ENCODE data around the gene CTNND2. TPM values are rescaled to one million over a fixed set of nuclear protein-coding genes. Genes with fewer than 3 reads are reported as not detected.

The CTNND2 gene
- total and polyA plus RNA-seq, 4 donors, result 0.30 to 2.2 (median 0.71) TPM

GRCh38 chr5:11385901-11386293, 518.3 kb downstream of the CTNND2 start:
- peaks cover 0 to 4% (median 0%) of the 10 kb centered on the region in 4 donors for H3K9me3 ChIP-seq (ENCODE audit: control insufficient read depth in 4 of 4, insufficient read depth in 3 of 4, low read length in 3 of 4)
- TF ChIP-seq CTCF (IDR thresholded peaks at IDR 0.05; ENCODE audit: control extremely low read depth, extremely low read depth), result no peak
- peaks cover 3 to 36% (median 27%) of the 10 kb centered on the region in 3 donors for H3K27me3 ChIP-seq (ENCODE audit: control insufficient read depth in 3 of 3, insufficient read depth in 3 of 3, low read length in 2 of 3)
- H3K9ac ChIP-seq (ENCODE audit: insufficient read depth in 1 of 2, low read length in 2 of 2), result no peak overlapping the region
- ATAC-seq (ENCODE audit: insufficient read depth, low FRiP score) (no peak), DNase-seq (no peak)
- no peaks in the 10 kb centered on the region for H3K36me3 ChIP-seq (ENCODE audit: control insufficient read depth in 4 of 4, insufficient read depth in 4 of 4, low read length in 4 of 4)
- H3K4me1 ChIP-seq (ENCODE audit: control insufficient read depth in 5 of 5, insufficient read depth in 5 of 5, low read length in 5 of 5), result peaks cover 0 to 6% (median 0%) of the 10 kb centered on the region in 5 donors
- no peak overlapping the region for H3K4me3 ChIP-seq
- 15% methylated on average over 3 of the region's 3 CpGs for WGBS, 2 donors
- H3K27ac ChIP-seq (ENCODE audit: low read depth in 1 of 2, low read length in 1 of 2), result no peak overlapping the region

GRCh38 chr5:11385251-11385900, 518.9 kb downstream of the CTNND2 start:
- no peak overlapping the region for H3K27ac ChIP-seq (ENCODE audit: low read depth in 1 of 2, low read length in 1 of 2)
- H3K9ac ChIP-seq (ENCODE audit: insufficient read depth in 1 of 2, low read length in 2 of 2), result no peak overlapping the region
- H3K36me3 ChIP-seq (ENCODE audit: control insufficient read depth in 4 of 4, insufficient read depth in 4 of 4, low read length in 4 of 4), result no peaks in the 10 kb centered on the region
- H3K4me1 ChIP-seq (ENCODE audit: control insufficient read depth in 5 of 5, insufficient read depth in 5 of 5, low read length in 5 of 5), result peaks cover 0 to 6% (median 0%) of the 10 kb centered on the region in 5 donors
- ATAC-seq (ENCODE audit: insufficient read depth, low FRiP score), result no peak
- H3K4me3 ChIP-seq, result no peak overlapping the region
- TF ChIP-seq CTCF (IDR thresholded peaks at IDR 0.05; ENCODE audit: control extremely low read depth, extremely low read depth), result no peak
- no peak for DNase-seq
- H3K27me3 ChIP-seq (ENCODE audit: control insufficient read depth in 3 of 3, insufficient read depth in 3 of 3, low read length in 2 of 3), result peaks cover 3 to 36% (median 27%) of the 10 kb centered on the region in 3 donors
- 4% methylated on average over 29 to 33 of the region's 33 CpGs for WGBS, 2 donors
- H3K9me3 ChIP-seq (ENCODE audit: control insufficient read depth in 4 of 4, insufficient read depth in 3 of 4, low read length in 3 of 4), result peaks cover 0 to 4% (median 0%) of the 10 kb centered on the region in 4 donors

GRCh38 chr5:11384441-11385250, 519.6 kb downstream of the CTNND2 start:
- peaks cover 0 to 4% (median 0%) of the 10 kb centered on the region in 4 donors for H3K9me3 ChIP-seq (ENCODE audit: control insufficient read depth in 4 of 4, insufficient read depth in 3 of 4, low read length in 3 of 4)
- TF ChIP-seq CTCF (IDR thresholded peaks at IDR 0.05; ENCODE audit: control extremely low read depth, extremely low read depth), result no peak
- peaks cover 0 to 6% (median 0%) of the 10 kb centered on the region in 5 donors for H3K4me1 ChIP-seq (ENCODE audit: control insufficient read depth in 5 of 5, insufficient read depth in 5 of 5, low read length in 5 of 5)
- no peaks in the 10 kb centered on the region for H3K36me3 ChIP-seq (ENCODE audit: control insufficient read depth in 4 of 4, insufficient read depth in 4 of 4, low read length in 4 of 4)
- WGBS, 2 donors, result 4 to 5% methylated on average over 70 to 96 of the region's 96 CpGs
- peak overlapping the region; percentile 38 for H3K4me3 ChIP-seq
- ATAC-seq (ENCODE audit: insufficient read depth, low FRiP score) (no peak), DNase-seq (peak; percentile 4 to 38 (median 24))
- peak overlapping the region in 1 of 2 donors; percentile 16 for H3K9ac ChIP-seq (ENCODE audit: insufficient read depth in 1 of 2, low read length in 2 of 2)
- peaks cover 3 to 36% (median 27%) of the 10 kb centered on the region in 3 donors for H3K27me3 ChIP-seq (ENCODE audit: control insufficient read depth in 3 of 3, insufficient read depth in 3 of 3, low read length in 2 of 3)
- H3K27ac ChIP-seq (ENCODE audit: low read depth in 1 of 2, low read length in 1 of 2), result no peak overlapping the region
